NCI-H1092 treated with DMSO at 0.1 percent for 48 hours (cell line): Measurements from ENCODE around the gene FBXO24.
"Not testable (repeated sequence)": the region's sequence is repeated elsewhere in the genome, so short reads cannot be mapped to it uniquely, and the experiment has no call there.

ENCODE experiments used
- DNase-seq: peaks from one replicate; lab custom pipeline; 2025; lab: John Stamatoyannopoulos, UW

The FBXO24 gene

DNA sequence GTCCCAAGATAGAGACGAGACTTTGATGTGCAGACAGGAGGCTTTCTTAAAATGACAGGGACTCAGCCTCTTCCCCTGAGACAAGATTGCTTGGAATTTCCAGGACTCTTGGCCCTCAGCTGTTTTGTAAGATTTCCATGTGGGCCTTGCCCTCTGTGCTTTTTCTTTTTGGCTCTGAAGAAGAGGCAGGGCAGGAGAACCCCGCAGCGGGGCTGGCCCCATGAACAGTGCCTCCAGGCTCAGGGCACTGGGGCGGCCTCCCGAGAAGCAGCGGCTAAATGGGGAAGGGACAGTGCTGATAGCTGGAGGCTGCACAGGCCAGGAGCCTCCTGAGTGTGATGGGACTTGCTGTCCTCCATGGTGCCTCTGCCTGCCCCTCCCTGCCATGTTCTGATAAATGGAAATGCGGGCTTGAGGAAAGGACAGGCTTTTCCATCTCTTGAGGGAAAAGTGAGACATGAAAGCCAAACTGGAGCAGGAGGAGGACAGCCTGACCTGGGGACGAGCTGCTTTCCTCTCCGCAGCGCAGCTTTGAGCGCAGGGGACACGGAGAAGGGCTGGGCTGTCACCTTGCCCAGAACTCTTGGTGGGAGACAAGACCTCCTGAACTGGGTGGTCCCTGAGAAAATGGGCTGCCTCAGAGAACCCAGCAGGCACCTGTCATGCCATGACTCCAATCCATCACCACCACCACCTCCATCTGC is 24.5 kb upstream of the FBXO24 start:
- no peak for DNase-seq

DNA sequence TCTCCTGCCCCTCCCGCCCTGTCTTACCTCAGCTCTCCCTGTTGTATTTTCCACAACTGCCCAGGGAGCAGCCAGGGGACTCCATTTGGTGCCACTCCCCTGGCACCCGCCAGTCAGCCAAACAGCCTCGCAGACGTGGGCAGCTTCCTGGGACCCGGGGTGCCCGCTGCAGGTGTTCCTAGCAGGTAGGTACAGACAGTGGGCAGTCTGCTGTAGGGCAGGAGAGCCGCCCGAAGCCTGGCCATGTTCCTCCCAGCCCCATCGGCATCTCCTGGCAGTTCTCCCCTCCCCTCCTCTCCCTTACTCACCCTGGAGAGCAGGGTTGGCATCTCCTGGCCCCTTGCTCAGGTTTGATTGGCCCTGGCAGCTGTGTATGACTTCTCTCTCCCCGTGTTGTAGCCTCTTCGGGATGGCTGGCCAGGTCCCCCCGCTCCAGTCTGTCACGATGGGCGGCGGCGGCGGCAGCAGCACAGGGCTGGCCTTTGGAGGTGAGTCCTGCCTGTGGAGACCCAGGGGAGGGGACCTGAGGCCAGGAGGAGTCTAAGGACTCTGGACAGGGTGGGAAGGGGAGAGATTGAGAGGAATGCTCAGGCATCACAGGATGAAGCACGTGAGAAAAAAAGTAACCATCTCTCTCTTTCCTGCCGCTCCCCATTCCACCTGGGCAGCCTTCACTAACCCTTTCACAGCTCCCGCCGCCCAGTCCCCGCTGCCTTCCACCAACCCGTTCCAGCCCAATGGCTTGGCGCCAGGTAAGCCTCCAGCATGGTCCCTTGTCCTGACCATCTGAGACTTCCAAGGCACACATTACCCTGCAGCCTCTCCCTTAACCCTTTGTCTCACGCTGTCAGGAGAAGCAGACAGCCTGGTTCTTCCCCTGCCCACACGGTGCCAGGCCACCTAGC is 23.7 kb upstream of the FBXO24 start:
- DNase-seq: no peak

DNA sequence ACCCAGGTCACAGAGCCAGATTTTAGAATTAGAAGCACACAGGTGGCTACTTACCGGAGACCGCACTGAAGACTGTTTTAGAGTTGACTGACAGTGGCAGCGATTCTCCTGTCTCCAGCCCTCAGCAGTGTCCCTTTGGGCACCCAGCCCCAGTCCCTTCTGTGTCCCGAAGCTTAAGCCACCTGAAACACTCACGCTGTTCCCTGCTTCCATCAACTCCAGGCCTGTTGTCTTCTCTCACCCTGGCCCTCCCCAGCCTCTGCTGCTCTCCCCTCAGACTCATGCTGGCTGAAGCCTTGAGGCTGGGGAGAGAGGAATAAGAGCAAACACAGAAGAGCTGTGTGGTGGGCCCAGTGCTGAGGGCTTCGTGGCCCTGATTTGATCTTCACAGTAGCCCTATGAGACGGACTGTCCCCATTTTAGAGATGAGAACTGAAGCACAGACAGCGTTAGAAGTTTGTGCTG is 23.0 kb upstream of the FBXO24 start:
- no peak for DNase-seq

DNA sequence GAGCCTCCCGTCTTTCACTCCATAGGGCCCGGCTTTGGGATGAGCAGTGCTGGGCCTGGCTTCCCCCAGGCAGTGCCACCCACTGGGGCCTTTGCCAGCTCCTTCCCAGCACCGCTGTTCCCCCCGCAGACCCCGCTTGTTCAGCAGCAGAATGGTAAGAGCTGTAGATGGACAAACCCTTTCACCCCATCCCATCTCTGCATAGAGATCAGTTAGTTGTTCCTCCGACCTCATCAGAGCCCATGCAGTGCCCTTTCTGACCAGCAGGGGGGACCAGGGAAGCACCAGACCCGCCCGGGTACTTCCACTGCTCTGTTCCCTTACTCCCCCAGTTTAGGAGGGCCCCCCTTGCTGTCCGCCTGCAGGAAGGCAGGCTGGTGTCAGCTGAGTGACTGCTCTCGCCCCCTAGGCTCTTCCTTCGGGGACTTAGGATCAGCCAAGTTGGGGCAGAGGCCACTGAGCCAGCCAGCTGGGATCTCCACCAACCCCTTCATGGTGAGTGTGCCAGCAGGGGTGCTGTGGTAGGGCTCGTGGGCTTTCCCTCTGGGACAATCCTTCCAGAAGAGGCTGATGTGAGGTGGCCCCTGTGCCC is 22.2 kb upstream of the FBXO24 start:
- peak; percentile 24 for DNase-seq

DNA sequence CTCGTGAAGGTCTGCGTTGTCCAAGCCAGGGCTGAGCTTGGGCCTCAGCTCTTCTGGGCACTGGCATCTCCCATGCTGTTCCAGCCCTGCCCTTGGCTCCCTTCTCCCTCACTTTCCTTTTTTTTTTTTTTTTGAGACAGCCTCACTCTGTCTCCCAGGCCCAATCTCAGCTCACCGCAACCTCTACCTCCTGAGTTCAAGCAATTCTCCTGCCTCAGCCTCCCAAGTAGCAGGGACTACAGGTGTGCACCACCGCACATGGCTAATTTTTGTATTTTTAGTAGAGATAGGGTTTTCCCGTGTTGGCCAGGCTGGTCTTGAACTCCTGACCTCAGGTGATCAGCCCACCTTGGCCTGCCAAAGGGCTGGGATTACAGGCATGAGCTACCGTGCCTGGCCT is 21.7 kb upstream of the FBXO24 start:
- DNase-seq: not testable (repeated sequence)

DNA sequence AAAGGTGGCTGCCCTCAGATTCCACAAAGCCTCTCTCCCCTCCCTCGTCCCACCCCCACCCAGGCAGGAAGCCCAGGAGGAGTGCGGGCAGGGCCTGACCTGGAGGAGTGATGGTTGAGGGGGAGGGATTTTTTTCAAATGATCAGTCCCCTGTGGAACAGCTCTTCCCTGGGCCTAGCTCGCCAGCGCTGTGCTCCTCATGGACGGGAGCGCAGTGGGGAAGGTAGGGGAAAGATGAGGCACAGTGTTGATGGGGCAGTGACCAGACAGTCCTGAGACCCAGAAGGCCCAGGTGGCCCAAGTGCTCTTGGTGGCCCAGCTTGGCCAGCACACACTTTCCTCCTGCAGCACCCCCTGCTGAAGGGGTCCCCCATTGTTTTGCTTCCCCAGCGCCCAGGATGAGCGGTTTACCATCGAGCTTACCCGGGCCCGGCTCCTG is 21.0 kb upstream of the FBXO24 start:
- DNase-seq: no peak

DNA sequence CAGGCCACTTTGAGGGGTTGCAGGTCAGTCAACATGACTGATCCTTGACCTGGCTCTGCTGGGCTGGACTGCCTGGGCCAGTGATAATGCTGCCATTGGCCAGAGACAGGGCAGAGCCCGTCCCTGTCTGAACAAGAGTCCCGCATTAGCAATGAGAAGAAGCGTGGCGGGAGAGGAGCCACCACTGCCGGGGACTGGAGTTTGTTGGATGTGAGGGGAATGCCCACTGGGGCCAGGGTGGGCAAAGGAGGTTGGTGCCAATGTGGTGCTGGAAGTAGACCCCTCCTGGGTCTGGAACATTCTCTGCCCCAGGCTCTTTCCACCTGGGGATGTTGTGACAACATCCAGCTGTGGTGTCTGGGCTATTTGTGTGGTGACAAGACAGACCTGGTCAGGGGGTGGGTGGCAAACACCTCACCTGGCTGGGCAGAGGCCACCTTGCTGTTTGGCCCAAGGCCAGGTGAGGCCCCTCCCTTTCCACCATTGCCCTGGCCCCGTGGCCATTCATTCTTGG is 20.1 kb upstream of the FBXO24 start:
- no peak for DNase-seq

DNA sequence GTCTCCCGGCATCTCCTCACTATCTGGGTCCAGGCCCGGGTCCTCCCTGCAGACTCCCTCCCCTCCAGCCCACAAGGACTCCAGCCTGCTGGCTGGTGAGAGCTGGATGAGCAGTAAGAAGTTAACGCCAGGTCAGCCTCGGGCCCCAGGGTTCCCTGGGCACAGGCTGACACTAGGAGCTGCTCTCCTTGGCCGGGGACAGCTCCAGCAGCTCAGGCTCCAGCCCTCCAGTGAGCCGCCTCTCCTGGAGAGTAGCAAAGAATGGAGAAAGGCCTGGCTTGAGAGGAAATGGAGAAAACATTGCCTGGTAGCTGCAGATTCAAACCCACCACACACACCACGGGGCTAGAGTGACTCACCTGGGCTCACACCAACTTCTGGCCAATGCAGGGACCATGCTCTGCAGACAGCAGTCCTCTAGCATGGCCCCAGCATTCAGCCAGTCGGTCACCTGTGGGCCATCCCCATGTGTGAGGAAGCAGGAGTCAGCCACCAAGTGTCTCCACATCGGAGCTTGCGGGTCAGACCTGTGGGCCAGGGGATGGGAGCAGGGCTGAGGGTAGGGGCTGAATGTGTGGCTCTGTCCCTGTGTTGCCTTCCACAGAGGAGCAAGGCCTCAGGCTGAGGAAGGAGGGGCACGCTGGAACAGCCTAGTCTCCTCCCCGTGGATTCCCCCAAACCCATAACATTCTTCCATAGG is 18.9 kb upstream of the FBXO24 start:
- no peak for DNase-seq

DNA sequence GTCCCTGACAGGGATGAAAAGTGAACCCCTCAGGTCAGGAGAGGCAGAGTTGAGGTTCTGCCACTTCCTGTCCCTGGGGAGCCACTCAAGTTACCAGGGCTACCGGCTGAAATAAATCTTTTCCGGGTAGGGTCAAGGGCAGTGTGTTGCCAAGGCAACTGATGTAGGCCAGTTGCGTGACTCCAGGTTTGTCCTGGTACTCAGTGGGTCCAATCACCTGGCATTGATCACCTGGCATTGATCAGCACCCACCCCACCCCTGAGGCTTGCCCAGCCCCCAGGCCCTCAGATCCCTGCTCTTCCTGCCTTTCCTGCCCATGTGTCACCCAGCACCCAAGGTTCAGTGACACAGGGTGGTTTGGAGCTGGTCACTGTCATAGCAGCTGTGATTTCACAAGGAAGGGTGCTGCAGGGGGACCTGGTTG is 18.4 kb upstream of the FBXO24 start:
- DNase-seq: peak; percentile 26

DNA sequence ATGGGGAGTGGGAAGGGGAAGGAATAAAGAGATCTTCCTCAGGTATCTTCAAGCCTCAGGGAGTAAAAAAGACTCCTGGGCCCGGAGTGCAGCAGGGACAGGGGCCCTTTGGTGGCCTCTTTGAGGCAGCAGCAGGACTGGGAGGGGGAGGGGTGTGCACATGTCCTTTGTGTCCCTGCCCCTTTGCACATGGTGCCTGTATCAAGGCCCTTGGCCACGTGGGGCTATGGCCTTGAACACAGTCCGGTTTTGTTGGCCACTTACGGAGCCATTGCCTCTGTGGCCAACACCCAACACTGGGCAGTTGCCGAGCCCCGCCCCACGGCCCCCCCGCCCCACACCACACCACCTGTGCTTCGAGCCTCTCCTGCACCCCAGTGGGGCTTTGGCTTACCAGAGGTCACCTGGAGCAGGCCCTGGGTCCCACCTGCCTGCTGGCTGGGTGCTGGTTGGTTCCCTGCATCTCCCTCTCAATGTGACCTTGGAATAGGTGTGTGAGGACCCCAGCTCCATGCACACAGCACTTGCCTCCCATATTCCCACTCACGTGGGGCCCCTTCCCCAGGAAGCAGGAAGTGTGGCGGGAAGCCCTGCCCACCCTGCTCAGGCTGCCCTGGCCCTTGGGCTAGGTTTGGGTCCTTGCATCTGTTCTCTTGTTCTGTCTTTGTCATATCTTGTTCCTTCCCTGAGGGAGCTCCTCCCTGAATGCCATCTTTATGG is 17.8 kb upstream of the FBXO24 start:
- no peak for DNase-seq

DNA sequence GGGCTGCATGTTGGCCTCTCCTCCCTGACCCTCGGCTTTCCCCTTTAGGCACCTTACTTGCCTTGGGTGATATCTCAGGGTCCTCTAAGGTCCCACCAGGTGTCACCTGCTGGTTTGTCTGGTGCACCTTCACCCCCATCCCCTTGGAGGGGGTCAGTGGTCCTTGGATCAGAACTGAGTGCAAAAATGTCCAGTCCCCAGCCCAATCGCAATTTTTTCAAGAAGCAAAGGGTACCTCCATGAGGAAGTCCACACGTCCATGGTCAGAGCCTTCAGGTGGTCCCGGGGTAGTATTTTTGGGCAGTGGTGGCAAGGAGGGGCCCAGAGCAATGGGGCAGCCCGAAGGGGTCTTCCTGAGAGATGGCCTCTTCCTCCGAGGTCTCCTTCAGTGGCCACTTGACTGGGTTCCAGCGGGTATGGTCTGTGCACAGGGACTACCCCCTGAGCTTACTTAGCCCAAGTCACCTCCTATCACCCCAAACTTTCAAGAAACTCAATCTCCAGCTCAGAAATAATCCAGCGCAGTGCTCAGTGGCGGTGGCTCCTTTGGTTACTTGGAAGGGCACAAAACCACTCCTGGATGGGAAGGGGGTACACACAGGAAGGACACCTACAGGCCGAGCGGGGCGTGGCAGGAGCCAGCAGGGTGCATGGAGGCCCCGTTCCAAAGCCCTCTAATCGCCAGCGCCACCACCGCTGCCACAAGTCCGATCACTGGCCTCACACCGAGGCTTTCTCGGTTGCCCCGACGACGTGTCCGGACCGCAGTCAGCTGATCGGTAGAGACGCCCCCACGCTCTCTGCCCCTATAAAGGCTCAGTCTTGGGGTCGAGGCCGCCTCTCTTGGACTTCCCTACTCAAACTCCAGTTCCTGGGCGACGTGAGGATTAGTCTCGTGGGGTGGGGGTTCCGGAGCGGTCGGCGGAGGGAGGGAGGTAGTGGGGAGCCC is 17.0 kb upstream of the FBXO24 start:
- DNase-seq: peak; percentile 78

DNA sequence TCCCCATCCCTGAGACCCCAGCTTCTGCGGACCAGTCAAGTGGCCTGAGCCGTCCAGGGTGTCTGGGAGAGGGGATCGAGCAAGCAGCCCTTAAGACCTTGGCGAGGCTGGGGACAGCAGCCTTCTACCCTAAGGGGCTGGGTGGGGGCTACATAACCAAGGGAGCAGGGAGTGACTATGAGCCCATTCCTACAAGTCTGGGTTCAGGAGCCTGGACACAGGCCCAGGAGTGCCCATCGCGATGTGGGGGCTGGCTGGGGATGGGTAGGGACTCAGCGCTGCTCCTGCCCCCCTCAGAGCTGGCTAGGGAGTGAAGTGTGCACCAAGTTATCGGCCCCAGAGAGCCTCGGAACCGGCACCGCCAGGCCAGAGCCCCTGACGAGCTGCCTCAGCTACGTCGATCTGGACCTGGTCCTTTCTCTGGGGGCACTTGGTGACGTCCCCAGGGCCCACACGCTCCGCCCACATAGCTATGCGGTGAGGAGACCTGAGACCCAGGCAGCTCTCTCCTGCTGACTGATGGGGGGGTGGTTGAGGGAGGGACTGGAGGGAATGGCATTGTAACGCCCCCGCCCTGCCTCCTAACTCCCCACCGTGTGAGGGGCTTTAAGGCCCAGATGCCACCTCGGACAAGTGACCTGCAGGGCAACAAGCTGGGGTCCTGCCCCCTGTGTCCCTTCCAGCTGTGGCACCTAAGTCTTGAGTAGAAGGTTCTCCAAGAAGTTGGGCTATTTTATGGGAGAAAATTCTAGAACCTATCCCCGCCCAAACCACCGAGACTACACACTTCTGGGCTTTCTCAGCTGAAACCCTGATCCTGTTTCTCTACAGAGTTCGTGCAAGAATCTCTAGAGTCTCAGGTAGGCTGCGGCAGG is 14.9 kb upstream of the FBXO24 start:
- DNase-seq: no peak

DNA sequence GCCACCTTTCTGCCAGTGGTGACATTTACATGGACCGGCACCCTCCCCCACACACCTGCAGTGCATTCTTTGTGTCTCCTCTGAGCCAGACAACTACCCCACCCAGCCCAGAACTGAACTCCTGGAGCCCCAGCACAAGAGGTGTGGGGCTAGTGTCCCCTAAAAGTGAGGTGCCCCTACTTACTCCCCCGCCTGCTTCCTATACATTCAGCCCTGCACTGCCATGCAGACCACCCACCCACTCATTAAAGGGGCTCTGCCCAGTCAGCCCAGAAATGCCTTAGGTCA is 14.4 kb upstream of the FBXO24 start:
- no peak for DNase-seq

DNA sequence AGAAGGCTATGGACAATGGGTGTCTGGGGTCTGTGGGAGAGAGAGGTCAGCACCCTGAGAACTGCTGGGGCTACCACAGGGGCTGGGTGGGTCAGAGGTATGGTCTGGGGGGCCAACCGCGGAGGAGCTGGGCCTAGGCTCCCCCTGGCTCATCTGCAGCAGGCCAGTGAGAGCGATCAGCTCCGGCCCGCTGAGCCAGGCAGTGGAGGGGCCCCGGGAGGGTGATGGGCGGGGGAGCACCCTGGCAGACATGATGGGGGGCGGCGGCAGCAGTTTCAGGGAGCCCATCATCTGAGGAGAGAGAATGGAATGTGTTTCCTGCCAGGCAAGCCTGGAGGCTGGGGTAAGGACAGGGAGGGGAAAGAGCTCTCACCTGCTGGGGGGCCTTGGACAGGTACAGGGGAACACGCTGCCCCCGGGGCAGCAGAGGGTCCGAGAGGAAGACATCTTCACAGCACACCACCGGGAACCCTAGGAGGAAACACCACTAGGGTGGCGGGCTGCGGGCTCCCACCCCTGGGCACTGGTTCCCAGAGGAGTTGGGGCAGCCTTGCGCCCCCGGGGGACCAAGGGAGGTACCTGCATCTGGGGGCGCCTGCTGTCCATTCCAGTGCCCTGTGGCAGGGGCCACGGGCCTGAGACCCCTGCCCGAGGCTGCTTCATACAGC is 13.7 kb upstream of the FBXO24 start:
- no peak for DNase-seq

DNA sequence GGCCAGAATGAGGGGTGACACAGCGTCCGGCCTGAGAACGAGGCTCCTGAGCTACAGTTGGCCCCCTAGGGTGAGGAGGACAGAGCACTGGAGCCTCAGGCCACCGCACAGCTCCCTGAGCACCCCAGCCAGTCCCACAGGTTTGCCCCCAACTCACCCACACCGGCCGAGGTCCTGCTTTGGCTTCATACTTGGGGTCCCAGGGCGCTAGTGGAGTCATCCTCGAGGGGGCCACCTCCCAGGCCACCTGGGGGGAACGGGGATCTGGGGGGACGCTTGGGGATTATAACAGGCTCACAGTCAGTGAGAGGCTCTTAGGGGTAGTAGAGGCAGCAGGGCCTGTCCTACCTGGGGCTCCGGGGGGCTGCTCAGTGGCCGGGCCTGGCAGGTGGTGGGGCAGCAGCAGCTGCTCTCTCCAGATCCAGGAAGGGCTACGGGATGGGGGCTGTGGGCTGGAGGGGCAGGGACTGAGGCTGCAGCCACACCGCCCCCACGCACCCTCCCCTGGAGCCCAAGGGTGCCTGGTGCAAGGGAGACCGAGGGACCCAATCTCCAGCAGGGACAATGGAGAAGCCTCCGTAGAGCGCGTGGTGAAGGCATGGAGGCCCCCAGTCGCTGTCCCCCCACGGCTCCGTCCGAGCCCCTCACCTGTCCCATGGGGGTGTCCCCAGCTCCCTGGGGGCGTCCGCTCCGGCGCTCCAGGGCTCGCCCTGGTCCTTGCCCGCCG is 13.0 kb upstream of the FBXO24 start:
- DNase-seq: no peak

DNA sequence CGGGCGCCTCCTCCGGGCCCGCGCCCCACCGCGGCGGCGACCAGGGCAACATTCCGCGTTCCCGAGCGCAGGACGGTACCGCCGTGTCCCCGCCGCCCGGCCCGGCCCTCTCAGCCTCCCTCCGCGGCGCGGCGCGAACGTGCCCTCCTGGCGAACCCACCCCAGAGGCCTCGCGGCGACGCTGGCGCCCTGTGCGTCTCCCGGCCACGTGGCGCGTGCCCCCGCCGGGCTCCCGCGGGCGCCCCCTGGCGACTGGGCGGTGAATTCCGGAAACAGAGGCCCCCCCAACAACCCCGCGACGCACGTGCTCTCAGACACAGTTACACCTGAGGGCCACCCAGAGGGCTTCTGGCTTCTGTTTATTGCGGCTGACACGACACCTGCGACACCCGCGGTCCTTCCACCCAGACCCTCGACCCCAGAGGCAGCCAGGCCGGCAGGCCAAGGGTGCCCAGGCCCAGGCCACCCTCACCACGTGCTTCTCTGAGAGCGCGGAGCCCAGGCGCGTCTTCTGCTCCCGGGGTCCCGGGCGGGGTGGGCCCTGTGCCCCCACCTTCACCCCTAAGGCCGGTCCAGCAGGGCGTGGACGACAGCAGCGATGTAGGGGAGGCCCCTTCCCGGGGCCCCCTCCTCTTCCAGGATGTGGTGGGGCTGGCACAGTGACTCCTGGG is 12.3 kb upstream of the FBXO24 start, which contains the start of gene SAP25:
SAP25 (minus strand) TSS at position 210 of the 671 bp plus-strand sequence; CDS start at position 52, 158 bp downstream.
- no peak for DNase-seq
